ENCODE measurements around the gene ACTRT2.

DNA sequence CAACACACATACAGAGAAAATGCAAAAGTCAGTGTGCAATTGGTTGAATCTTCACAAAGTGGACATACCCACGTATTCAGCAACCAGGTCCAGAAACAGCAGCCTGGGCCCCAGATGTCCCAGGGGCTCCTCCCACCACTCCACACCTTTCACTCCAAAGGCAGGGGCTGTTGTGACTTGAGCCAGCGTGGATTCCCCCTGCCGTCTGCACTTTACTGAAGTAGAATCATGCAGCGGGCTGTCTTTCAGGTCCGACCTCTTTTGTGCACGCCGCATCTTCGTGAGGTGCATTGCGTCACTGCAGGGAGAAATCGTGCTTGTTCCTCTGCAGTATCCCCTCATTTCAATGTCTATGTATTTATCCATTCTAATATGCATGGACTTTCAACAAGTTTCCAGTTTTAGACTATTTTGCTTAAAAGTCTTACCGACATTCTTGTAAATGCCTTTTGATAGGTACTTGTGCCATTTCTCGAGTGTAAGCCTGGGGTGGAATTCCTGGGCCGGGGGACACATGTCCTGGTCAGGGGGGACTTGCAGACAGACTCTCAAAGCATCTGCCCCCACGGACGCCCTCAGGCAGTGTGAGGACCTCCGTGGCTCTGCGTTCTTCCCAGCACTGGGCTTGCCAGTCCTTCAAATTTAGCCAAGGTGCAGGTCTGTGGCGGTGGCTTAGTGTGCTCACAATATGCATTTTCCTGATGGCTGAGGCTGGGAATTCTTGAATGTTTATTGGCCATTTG lies 29.3 kb upstream of the ACTRT2 start:
- TF ChIP-seq, protein P1, sequence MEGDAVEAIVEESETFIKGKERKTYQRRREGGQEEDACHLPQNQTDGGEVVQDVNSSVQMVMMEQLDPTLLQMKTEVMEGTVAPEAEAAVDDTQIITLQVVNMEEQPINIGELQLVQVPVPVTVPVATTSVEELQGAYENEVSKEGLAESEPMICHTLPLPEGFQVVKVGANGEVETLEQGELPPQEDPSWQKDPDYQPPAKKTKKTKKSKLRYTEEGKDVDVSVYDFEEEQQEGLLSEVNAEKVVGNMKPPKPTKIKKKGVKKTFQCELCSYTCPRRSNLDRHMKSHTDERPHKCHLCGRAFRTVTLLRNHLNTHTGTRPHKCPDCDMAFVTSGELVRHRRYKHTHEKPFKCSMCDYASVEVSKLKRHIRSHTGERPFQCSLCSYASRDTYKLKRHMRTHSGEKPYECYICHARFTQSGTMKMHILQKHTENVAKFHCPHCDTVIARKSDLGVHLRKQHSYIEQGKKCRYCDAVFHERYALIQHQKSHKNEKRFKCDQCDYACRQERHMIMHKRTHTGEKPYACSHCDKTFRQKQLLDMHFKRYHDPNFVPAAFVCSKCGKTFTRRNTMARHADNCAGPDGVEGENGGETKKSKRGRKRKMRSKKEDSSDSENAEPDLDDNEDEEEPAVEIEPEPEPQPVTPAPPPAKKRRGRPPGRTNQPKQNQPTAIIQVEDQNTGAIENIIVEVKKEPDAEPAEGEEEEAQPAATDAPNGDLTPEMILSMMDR (IDR thresholded peaks at IDR 0.05; ENCODE audit: extremely low read depth in 1 of 2, insufficient read depth in 1 of 2, low read depth in 1 of 2, low read length in 2 of 2): no peak
- TF ChIP-seq MAX (IDR thresholded peaks at IDR 0.05; ENCODE audit: insufficient read depth, insufficient read length) (no peak), POLR2A (IDR thresholded peaks at IDR 0.05; ENCODE audit: low read depth, low read length) (no peak)

Data from endothelial cell of umbilical vein (primary cell).